GM23338 (cell line): ENCODE data around the gene KRT9.

Experiments used
- CREB1 ChIP-seq: fragments of 250-450 bp; sonication (Bioruptor Pico); IDR thresholded peaks from 2 replicates; pipeline ENCODE4 v1.5.0; 2020; ENCODE audit warnings: low read depth, mild to moderate bottlenecking, moderate library complexity
- CTCF ChIP-seq, 2 experiments: fragments of 200-600 bp in 1 of 2; sonication (generic) in 1 of 2; conservative IDR thresholded peaks; 2 replicates each; pipeline versions ENCODE4 v1.5.1 to v1.6.1; 2016 to 2017; ENCODE audit warnings: antibody characterized with exemption in 2 of 2, low read depth in 2 of 2, mild to moderate bottlenecking in 2 of 2, moderate library complexity in 1 of 2
- EZH2 ChIP-seq: fragments of 200-600 bp; sonication (generic); IDR thresholded peaks from one replicate; pipeline ENCODE4 v1.8.0; 2017; ENCODE audit warnings: antibody characterized with exemption, mild to moderate bottlenecking, low read depth; ENCODE audit not compliant: unreplicated experiment
- EZH2phosphoT487 ChIP-seq: fragments of 200-600 bp; sonication (generic); IDR thresholded peaks from one replicate; pipeline ENCODE4 v1.8.1; 2018; ENCODE audit warnings: antibody characterized with exemption; ENCODE audit not compliant: unreplicated experiment
- JUNB ChIP-seq: IDR thresholded peaks from one replicate; pipeline ENCODE4 v1.6.1; 2016; ENCODE audit warnings: antibody characterized with exemption; ENCODE audit not compliant: unreplicated experiment
- NANOG ChIP-seq: IDR thresholded peaks from 2 replicates; pipeline ENCODE4 v1.6.1; 2016; ENCODE audit warnings: antibody characterized with exemption, borderline replicate concordance
- POLR2AphosphoS5 ChIP-seq: IDR thresholded peaks from 2 replicates; pipeline ENCODE4 v1.6.1; 2016; ENCODE audit warnings: antibody characterized with exemption, low read depth
- REST ChIP-seq: IDR thresholded peaks from one replicate; pipeline ENCODE4 v1.6.1; 2018; ENCODE audit warnings: antibody characterized with exemption; ENCODE audit not compliant: unreplicated experiment

GRCh38 chr17:41547921-41548843 is 23.7 kb downstream of the KRT9 start:
- TF ChIP-seq CREB1 (no peak), CTCF (conservative IDR thresholded peaks at IDR 0.05; ENCODE audit: low read depth in 2 of 2) (no peak), EZH2 (no peak), EZH2phosphoT487 (no peak), POLR2AphosphoS5 (no peak), REST (no peak), NANOG (no peak), JUNB (no peak)
